ENCODE data around the gene TTC9C. TPM values are rescaled to one million over a fixed set of nuclear protein-coding genes. Genes with fewer than 3 reads are reported as not detected.
"Not testable (repeated sequence)": the region's sequence is repeated elsewhere in the genome, so short reads cannot be mapped to it uniquely, and the experiment has no call there.

TTC9C gene
- total RNA-seq, 1 donor = 40.1 TPM

DNA sequence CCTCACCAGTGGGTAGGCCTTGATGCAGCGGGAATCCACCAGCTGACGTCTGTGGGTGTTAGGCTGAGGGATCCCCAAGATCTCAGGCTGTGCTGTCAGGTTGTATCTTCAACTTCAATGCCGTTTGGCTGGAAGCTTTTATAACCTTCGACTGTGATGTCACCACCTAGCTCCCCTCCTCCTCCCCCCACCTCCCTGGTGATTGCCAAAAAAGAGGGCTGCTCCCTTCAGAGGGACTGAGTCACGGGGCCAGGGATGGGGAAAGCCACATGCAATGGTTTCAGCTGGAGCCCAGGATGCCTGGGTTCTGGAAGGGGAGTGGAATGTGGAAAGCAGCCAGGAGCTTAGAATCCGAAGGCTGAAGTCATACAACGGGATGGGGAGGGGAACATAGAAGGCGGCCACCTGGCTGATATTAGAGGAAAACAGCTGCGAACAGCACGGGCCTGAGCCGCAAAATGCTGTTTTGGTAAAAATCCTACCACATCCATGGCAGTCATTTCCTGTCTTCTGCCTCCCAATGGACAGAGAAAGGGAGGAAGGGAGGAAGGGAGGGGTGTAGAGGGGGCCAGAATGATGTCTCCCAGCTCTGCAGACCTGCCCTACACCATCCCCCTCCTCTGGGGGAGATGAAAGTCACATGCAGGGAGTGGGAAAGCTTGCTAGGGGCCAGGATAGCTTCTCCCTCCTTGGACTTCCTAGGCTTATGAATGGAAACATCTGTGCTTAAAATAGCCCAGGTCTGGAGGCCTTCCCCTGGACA, 38.7 kb upstream of the TTC9C start, which contains the start of gene LRRN4CL:
Gene LRRN4CL (minus strand): TSS at position 110 of the 763 bp plus-strand sequence. CDS start 1,022 bp downstream, outside the sequence.
- H3K4me3 ChIP-seq (ENCODE audit: low read depth, low read length) = peak within 1 kb of the TSS; percentile 84

DNA sequence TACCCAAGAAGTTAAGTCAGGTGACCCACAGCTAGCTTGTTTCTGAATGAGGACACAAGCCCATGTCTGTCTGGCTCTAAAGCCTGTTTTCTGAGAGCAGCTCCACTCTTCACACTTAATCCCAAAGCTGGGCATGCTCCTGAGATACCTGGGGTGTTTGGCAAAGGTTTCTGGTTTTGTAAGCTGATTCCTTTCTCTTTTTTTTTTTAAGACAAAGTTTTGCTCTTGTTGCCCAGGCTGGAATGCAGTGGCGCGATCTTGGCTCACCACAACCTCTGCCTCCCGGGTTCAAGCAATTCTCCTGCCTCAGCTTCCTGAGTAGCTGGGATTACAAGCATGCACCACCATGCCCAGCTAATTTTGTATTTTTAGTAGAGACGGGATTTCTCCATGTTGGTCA, 34.7 kb upstream of the TTC9C start:
- not testable (repeated sequence) for H3K4me3 ChIP-seq (ENCODE audit: low read depth, low read length); DNase-seq (ENCODE audit: low read depth)

More for the DNA sequence above, 38.7 kb upstream of the TTC9C start, which contains the start of gene LRRN4CL:
- TF ChIP-seq, protein P1, sequence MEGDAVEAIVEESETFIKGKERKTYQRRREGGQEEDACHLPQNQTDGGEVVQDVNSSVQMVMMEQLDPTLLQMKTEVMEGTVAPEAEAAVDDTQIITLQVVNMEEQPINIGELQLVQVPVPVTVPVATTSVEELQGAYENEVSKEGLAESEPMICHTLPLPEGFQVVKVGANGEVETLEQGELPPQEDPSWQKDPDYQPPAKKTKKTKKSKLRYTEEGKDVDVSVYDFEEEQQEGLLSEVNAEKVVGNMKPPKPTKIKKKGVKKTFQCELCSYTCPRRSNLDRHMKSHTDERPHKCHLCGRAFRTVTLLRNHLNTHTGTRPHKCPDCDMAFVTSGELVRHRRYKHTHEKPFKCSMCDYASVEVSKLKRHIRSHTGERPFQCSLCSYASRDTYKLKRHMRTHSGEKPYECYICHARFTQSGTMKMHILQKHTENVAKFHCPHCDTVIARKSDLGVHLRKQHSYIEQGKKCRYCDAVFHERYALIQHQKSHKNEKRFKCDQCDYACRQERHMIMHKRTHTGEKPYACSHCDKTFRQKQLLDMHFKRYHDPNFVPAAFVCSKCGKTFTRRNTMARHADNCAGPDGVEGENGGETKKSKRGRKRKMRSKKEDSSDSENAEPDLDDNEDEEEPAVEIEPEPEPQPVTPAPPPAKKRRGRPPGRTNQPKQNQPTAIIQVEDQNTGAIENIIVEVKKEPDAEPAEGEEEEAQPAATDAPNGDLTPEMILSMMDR (IDR thresholded peaks at IDR 0.05; ENCODE audit: insufficient read depth, low read length) = no peak
- DNase-seq (ENCODE audit: low read depth) = peak; percentile 99

DNA sequence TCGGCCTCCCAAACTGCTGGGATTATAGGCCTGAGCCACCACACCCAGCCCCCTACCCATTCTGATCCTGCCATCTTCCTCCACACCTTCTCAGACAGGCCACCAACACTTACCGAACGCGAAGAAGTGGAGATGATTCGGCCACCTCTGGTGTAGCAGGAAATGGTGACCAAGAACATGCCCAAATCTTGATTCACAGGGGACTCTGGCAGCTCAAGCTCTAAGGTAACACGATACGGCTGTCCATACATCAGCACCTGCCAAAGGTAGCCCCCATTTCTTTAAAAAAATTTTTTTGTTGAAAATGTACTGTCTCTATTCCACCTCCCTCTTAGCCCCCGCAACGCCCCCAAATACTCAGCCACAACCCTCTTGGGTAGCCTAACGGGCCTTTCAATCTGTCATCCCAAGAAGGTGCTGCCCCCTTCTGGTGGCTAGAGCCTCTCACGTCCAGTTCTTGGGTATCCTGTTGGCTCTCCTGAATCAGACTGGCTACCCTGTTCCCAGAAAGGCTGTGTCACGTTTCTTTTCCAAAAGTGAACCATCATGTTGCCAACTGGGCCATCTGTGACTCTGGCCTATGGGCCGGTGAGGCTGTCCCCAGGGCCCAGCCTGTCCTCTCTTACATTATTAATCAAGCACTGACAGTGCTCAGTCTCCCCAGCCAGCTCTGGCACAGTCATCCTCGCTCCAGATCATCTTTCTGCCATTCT, 33.7 kb upstream of the TTC9C start:
- TF ChIP-seq, protein P1 (IDR thresholded peaks at IDR 0.05; ENCODE audit: insufficient read depth, low read length) = peak; percentile 85
- DNase-seq (ENCODE audit: low read depth) = peak; percentile 91
- H3K4me3 ChIP-seq (ENCODE audit: low read depth, low read length) = no peak overlapping the region

DNA sequence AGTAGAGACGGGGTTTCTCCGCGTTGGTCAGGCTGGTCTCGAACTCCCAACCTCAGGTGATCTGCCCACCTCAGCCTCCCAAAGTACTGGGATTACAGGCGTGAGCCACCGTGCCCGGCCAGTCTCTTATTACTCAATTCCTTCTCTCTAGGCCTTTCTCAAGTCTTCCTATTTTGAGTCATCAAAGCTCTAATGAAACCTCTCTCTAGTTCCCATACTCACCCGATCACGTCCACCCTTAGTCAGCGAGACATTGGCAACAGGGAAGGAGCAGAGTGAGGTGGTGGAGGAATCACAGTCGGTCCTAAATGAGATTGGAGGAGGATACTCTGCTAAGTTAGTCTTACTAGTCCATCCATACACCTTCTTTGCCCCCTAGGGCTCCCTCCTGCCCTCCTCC, 26.0 kb upstream of the TTC9C start:
- H3K4me3 ChIP-seq (ENCODE audit: low read depth, low read length) = no peak overlapping the region
- no peak for DNase-seq (ENCODE audit: low read depth)
- TF ChIP-seq, protein P1 (IDR thresholded peaks at IDR 0.05; ENCODE audit: insufficient read depth, low read length) = no peak

DNA sequence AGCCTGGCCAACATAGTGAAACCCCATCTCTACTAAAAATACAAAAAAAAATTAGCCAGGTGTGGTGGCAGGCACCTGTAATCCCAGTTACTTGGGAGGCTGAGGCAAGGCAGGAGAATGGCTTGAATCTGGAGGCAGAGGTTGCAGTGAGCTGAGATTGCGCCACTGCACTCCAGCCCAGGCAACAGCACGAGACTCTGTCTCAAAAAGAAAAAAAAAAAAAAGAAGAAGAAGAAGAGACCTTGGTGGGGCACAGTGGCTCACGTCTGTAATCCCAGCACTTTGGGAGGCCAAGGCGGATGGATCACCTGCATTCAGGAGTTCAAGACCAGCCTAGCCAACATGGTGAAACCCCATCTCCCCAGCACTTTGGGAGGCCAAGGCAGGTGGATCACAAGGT, 24.4 kb upstream of the TTC9C start:
- not testable (repeated sequence) for H3K4me3 ChIP-seq (ENCODE audit: low read depth, low read length); DNase-seq (ENCODE audit: low read depth)

DNA sequence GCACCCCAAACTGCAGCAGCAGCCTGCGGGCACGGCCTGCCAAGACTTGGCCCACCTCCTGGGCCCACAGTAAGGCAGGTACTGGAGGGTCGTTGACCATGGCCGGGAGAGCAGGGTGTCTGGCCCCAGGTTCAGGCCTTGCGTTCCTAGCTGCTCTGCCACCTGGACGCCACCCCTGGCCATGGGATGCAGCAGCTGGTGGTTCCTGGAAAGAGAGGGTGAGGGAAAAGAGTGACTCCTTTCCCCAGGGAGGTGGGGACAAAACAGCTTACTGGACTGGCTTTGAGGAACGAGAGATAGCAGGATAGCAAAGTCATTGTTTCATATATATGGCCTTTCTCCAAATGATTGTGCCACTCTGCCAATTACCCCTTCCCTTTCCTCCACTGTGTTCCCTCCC, 22.9 kb upstream of the TTC9C start:
- no peak for DNase-seq (ENCODE audit: low read depth)
- peak overlapping the region; percentile 77 for H3K4me3 ChIP-seq (ENCODE audit: low read depth, low read length)
- TF ChIP-seq, protein P1 (IDR thresholded peaks at IDR 0.05; ENCODE audit: insufficient read depth, low read length) = no peak

DNA sequence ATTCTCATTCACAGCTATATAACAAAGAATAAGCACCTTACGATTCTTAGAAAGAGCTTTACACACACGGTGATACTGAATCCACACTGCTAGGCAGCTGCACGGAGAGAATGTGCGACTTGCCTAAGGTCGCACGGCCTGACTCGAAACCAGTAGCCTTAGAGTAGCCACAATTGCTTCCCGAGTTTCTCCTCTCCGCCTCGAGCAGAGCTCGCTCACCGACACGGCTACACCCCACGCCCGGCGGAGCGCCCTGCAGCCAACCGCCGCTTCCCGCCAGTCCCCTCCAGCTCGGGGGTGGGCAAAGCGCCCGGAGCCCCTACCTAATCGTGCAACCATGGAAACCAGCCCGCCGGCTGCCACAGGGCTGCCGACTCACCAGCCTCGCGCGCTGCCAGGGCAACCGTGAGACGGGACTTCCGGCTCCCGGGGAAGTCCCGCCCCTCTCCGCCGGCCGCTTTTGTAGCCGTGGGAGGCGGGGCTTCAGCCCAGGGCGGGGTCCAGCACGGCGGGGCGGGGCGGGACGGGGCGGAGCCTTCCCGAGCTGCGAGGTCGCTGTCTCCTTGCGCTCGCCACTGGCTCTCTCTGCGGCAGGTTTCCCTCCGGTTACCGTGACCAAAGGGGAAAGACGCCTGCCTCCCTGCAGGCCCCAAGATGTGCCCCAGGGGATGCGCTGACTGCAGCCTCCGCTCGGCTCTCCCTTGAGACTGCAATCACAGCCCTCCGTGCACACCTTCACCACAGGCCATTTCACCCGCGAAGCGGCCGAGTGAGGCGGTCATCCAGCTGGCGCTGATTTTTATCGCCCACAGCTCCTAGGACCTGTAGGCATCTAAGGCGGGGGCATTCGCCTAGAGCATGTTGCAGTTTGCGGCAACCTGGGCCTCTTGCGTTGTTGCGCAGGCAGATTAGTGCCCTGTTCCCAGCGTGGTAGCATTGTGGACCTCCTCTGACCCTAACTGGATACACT, 22.1 kb upstream of the TTC9C start:
- TF ChIP-seq, protein P1 (IDR thresholded peaks at IDR 0.05; ENCODE audit: insufficient read depth, low read length) = no peak
- DNase-seq (ENCODE audit: low read depth) = peak; percentile 90
- peak overlapping the region; percentile 77 for H3K4me3 ChIP-seq (ENCODE audit: low read depth, low read length)

Measured in fibroblast of the aortic adventitia (primary cell).